Measurements from ENCODE around the gene CREM.

The CREM gene

GRCh38 chr10:35194471-35194870 lies 67.8 kb downstream of the CREM start:
- peak overlapping the region; percentile 75 for H3K27ac Mint-ChIP-seq
- H3K27me3 Mint-ChIP-seq (ENCODE audit: low read depth): no peaks in the 10 kb centered on the region
- peaks cover 36% of the 10 kb centered on the region for H3K4me1 Mint-ChIP-seq (ENCODE audit: low read depth)
- H3K4me3 Mint-ChIP-seq: no peak overlapping the region
- peaks cover 10% of the 10 kb centered on the region for H3K36me3 Mint-ChIP-seq (ENCODE audit: low read depth)
- H3K9me3 Mint-ChIP-seq: no peaks in the 10 kb centered on the region

GRCh38 chr10:35194906-35195305 lies 68.3 kb downstream of the CREM start:
- peak overlapping the region; percentile 88 for H3K4me3 Mint-ChIP-seq
- peaks cover 8% of the 10 kb centered on the region for H3K36me3 Mint-ChIP-seq (ENCODE audit: low read depth)
- H3K4me1 Mint-ChIP-seq (ENCODE audit: low read depth): peaks cover 36% of the 10 kb centered on the region
- peak overlapping the region; percentile 99 for H3K27ac Mint-ChIP-seq
- H3K27me3 Mint-ChIP-seq (ENCODE audit: low read depth): no peaks in the 10 kb centered on the region
- H3K9me3 Mint-ChIP-seq: no peaks in the 10 kb centered on the region

- Mint-ChIP-seq H3K4me1 (ENCODE audit: low read depth) (peaks cover 41% of the 10 kb centered on the region), H3K4me3 (peak overlapping the region; percentile 88), H3K27ac (peak overlapping the region; percentile 99), H3K9me3 (no peaks in the 10 kb centered on the region), H3K27me3 (ENCODE audit: low read depth) (no peaks in the 10 kb centered on the region), H3K36me3 (ENCODE audit: low read depth) (peaks cover 14% of the 10 kb centered on the region)
These were observed 69.0 kb downstream of the CREM start for GRCh38 chr10:35195361-35196306.

GRCh38 chr10:35200487-35200886 lies 73.8 kb downstream of the CREM start:
- Mint-ChIP-seq H3K4me3 (peak overlapping the region; percentile 17), H3K9me3 (no peaks in the 10 kb centered on the region), H3K36me3 (ENCODE audit: low read depth) (peaks cover 15% of the 10 kb centered on the region), H3K4me1 (ENCODE audit: low read depth) (peaks cover 40% of the 10 kb centered on the region), H3K27ac (peak overlapping the region; percentile 72), H3K27me3 (ENCODE audit: low read depth) (no peaks in the 10 kb centered on the region)

GRCh38 chr10:35201234-35201633 lies 74.6 kb downstream of the CREM start:
- no peaks in the 10 kb centered on the region for H3K27me3 Mint-ChIP-seq (ENCODE audit: low read depth)
- no peaks in the 10 kb centered on the region for H3K9me3 Mint-ChIP-seq
- H3K36me3 Mint-ChIP-seq (ENCODE audit: low read depth): peaks cover 16% of the 10 kb centered on the region
- H3K4me1 Mint-ChIP-seq (ENCODE audit: low read depth): peaks cover 36% of the 10 kb centered on the region
- peak overlapping the region; percentile 31 for H3K4me3 Mint-ChIP-seq
- peak overlapping the region; percentile 59 for H3K27ac Mint-ChIP-seq

- Mint-ChIP-seq H3K9me3 (no peaks in the 10 kb centered on the region), H3K4me1 (ENCODE audit: low read depth) (peaks cover 42% of the 10 kb centered on the region), H3K36me3 (ENCODE audit: low read depth) (peaks cover 21% of the 10 kb centered on the region), H3K27me3 (ENCODE audit: low read depth) (no peaks in the 10 kb centered on the region), H3K27ac (no peak overlapping the region), H3K4me3 (no peak overlapping the region)
These were observed 75.4 kb downstream of the CREM start for GRCh38 chr10:35202050-35202449.

- Mint-ChIP-seq H3K27me3 (ENCODE audit: low read depth) (no peaks in the 10 kb centered on the region), H3K4me3 (no peak overlapping the region), H3K9me3 (no peaks in the 10 kb centered on the region), H3K4me1 (ENCODE audit: low read depth) (peaks cover 45% of the 10 kb centered on the region), H3K36me3 (ENCODE audit: low read depth) (peaks cover 24% of the 10 kb centered on the region), H3K27ac (no peak overlapping the region)
These were observed 77.1 kb downstream of the CREM start for GRCh38 chr10:35203745-35204144.

- Mint-ChIP-seq H3K27ac (no peak overlapping the region), H3K36me3 (ENCODE audit: low read depth) (peaks cover 28% of the 10 kb centered on the region), H3K27me3 (ENCODE audit: low read depth) (no peaks in the 10 kb centered on the region), H3K9me3 (no peaks in the 10 kb centered on the region), H3K4me1 (ENCODE audit: low read depth) (peaks cover 53% of the 10 kb centered on the region), H3K4me3 (peak overlapping the region; percentile 14)
These were observed 78.1 kb downstream of the CREM start for GRCh38 chr10:35204650-35205319.

- Mint-ChIP-seq H3K9me3 (no peaks in the 10 kb centered on the region), H3K27me3 (ENCODE audit: low read depth) (no peaks in the 10 kb centered on the region), H3K36me3 (ENCODE audit: low read depth) (peaks cover 34% of the 10 kb centered on the region), H3K4me3 (no peak overlapping the region), H3K27ac (peak overlapping the region; percentile 59), H3K4me1 (ENCODE audit: low read depth) (peaks cover 58% of the 10 kb centered on the region)
These were observed 79.6 kb downstream of the CREM start for GRCh38 chr10:35206274-35206673.

GRCh38 chr10:35208536-35208935 lies 81.9 kb downstream of the CREM start:
- H3K27me3 Mint-ChIP-seq (ENCODE audit: low read depth): no peaks in the 10 kb centered on the region

GRCh38 chr10:35208949-35209613 lies 82.4 kb downstream of the CREM start:
- peak overlapping the region; percentile 78 for H3K4me3 Mint-ChIP-seq
- no peaks in the 10 kb centered on the region for H3K27me3 Mint-ChIP-seq (ENCODE audit: low read depth)
- H3K9me3 Mint-ChIP-seq: no peaks in the 10 kb centered on the region
- H3K4me1 Mint-ChIP-seq (ENCODE audit: low read depth): peaks cover 51% of the 10 kb centered on the region
- peaks cover 45% of the 10 kb centered on the region for H3K36me3 Mint-ChIP-seq (ENCODE audit: low read depth)
- H3K27ac Mint-ChIP-seq: peak overlapping the region; percentile 94

More at GRCh38 chr10:35208536-35208935, 81.9 kb downstream of the CREM start:
- H3K27ac Mint-ChIP-seq: peak overlapping the region; percentile 94
- H3K4me3 Mint-ChIP-seq: peak overlapping the region; percentile 78
- peaks cover 53% of the 10 kb centered on the region for H3K4me1 Mint-ChIP-seq (ENCODE audit: low read depth)
- peaks cover 44% of the 10 kb centered on the region for H3K36me3 Mint-ChIP-seq (ENCODE audit: low read depth)
- no peaks in the 10 kb centered on the region for H3K9me3 Mint-ChIP-seq

GRCh38 chr10:35210961-35211360 lies 84.3 kb downstream of the CREM start:
- Mint-ChIP-seq H3K4me1 (ENCODE audit: low read depth) (peaks cover 41% of the 10 kb centered on the region), H3K9me3 (no peaks in the 10 kb centered on the region), H3K27me3 (ENCODE audit: low read depth) (no peaks in the 10 kb centered on the region), H3K4me3 (no peak overlapping the region), H3K27ac (peak overlapping the region; percentile 47), H3K36me3 (ENCODE audit: low read depth) (peaks cover 41% of the 10 kb centered on the region)

GRCh38 chr10:35211390-35211789 lies 84.7 kb downstream of the CREM start:
- peaks cover 40% of the 10 kb centered on the region for H3K36me3 Mint-ChIP-seq (ENCODE audit: low read depth)
- H3K9me3 Mint-ChIP-seq: no peaks in the 10 kb centered on the region
- H3K27me3 Mint-ChIP-seq (ENCODE audit: low read depth): no peaks in the 10 kb centered on the region
- no peak overlapping the region for H3K4me3 Mint-ChIP-seq
- no peak overlapping the region for H3K27ac Mint-ChIP-seq
- peaks cover 43% of the 10 kb centered on the region for H3K4me1 Mint-ChIP-seq (ENCODE audit: low read depth)

GRCh38 chr10:35212856-35213255 lies 86.2 kb downstream of the CREM start:
- peaks cover 50% of the 10 kb centered on the region for H3K4me1 Mint-ChIP-seq (ENCODE audit: low read depth)
- no peak overlapping the region for H3K27ac Mint-ChIP-seq
- no peaks in the 10 kb centered on the region for H3K27me3 Mint-ChIP-seq (ENCODE audit: low read depth)
- H3K4me3 Mint-ChIP-seq: no peak overlapping the region
- peaks cover 35% of the 10 kb centered on the region for H3K36me3 Mint-ChIP-seq (ENCODE audit: low read depth)
- H3K9me3 Mint-ChIP-seq: no peaks in the 10 kb centered on the region
